Bronchial epithelial cell (primary cell): Measurements from ENCODE around the gene JARID2. TPM values are rescaled to one million over a fixed set of nuclear protein-coding genes. Genes with fewer than 3 reads are reported as not detected.
"Not testable (repeated sequence)": the region's sequence is repeated elsewhere in the genome, so short reads cannot be mapped to it uniquely, and the experiment has no call there.

Source experiments
- DNase-seq: peaks from one replicate; pipeline ENCODE4 v3.0.0-alpha.2; 2010; ENCODE audit warnings: low read depth
- FAIRE-seq: peaks from 2 replicates; lab custom pipeline; 2011; peaks lifted over from hg19 to GRCh38; lab: Jason Lieb, UNC
- H3K27me3 ChIP-seq: 2 replicates; pipeline ENCODE4 v1.5.1; 2011; ENCODE audit warnings: low read length; ENCODE audit not compliant: control insufficient read depth, insufficient read depth
- H3K36me3 ChIP-seq: 2 replicates; pipeline ENCODE4 v1.5.1; 2011; ENCODE audit warnings: low read length; ENCODE audit not compliant: control insufficient read depth, insufficient read depth
- H3K4me3 ChIP-seq: 2 replicates; pipeline ENCODE4 v1.5.1; 2011; ENCODE audit warnings: mild to moderate bottlenecking, low read depth, low read length, control low read depth
- CTCF ChIP-seq: IDR thresholded peaks from 2 replicates; pipeline ENCODE4 v1.5.1; 2011; ENCODE audit warnings: mild to moderate bottlenecking, moderate library complexity, low read length, control low read depth, inconsistent platforms; ENCODE audit not compliant: insufficient read depth, severe bottlenecking
- total RNA-seq: library from RNA; depleted of rRNA; stranded (reverse); fragments of >200 nt; gene quantifications from 2 replicates; pipeline ENCODE4 v1.2.1, GENCODE V29; 2014

Gene JARID2
- total RNA-seq, 1 donor from 2014 or later, result 29.2 TPM

GRCh38 chr6:15535495-15536197 lies 289.8 kb downstream of the JARID2 start:
- no peaks in the 10 kb centered on the region for H3K27me3 ChIP-seq
- DNase-seq (no peak), FAIRE-seq (no peak)
- H3K36me3 ChIP-seq, result no peaks in the 10 kb centered on the region
- no peak overlapping the region for H3K4me3 ChIP-seq
- TF ChIP-seq CTCF, result no peak

- DNase-seq (no peak), FAIRE-seq (no peak)
- Histone ChIP-seq H3K4me3 (no peak overlapping the region), H3K27me3 (no peaks in the 10 kb centered on the region), H3K36me3 (no peaks in the 10 kb centered on the region)
- TF ChIP-seq CTCF, result no peak
Measured at GRCh38 chr6:15536198-15536955, 290.5 kb downstream of the JARID2 start.

- TF ChIP-seq CTCF, result no peak
- no peaks in the 10 kb centered on the region for H3K36me3 ChIP-seq
- no peak for DNase-seq
- FAIRE-seq, result no peak
- no peak overlapping the region for H3K4me3 ChIP-seq
- no peaks in the 10 kb centered on the region for H3K27me3 ChIP-seq
Measured at GRCh38 chr6:15538106-15538505, 292.2 kb downstream of the JARID2 start.

- H3K4me3 ChIP-seq, result no peak overlapping the region
- FAIRE-seq, result no peak
Measured at GRCh38 chr6:15538766-15539495, 293.1 kb downstream of the JARID2 start.

GRCh38 chr6:15539722-15540270 lies 293.9 kb downstream of the JARID2 start:
- no peak overlapping the region for H3K4me3 ChIP-seq
- H3K36me3 ChIP-seq, result no peaks in the 10 kb centered on the region
- H3K27me3 ChIP-seq, result no peaks in the 10 kb centered on the region
- FAIRE-seq (no peak), DNase-seq (peak; percentile 19)
- TF ChIP-seq CTCF, result no peak

More at GRCh38 chr6:15538766-15539495, 293.1 kb downstream of the JARID2 start:
- no peak for TF ChIP-seq CTCF
- H3K27me3 ChIP-seq, result no peaks in the 10 kb centered on the region
- no peaks in the 10 kb centered on the region for H3K36me3 ChIP-seq
- DNase-seq, result no peak

GRCh38 chr6:15543332-15543917 lies 297.6 kb downstream of the JARID2 start:
- not testable (repeated sequence) for H3K36me3 ChIP-seq, H3K27me3 ChIP-seq, DNase-seq, FAIRE-seq, H3K4me3 ChIP-seq
